GM12874 (cell line): ENCODE measurements around the gene DERL3.

Experiments
- CTCF ChIP-seq: IDR thresholded peaks from 2 replicates; pipeline ENCODE4 v1.5.1; 2011; ENCODE audit warnings: low read depth, mild to moderate bottlenecking, control low read depth, low read length, moderate library complexity; ENCODE audit not compliant: insufficient read depth

DERL3 gene

GRCh38 chr22:23844739-23845202 is 6.0 kb upstream of the DERL3 start:
- TF ChIP-seq CTCF, result no peak

GRCh38 chr22:23842599-23842998 is 3.8 kb upstream of the DERL3 start:
- TF ChIP-seq CTCF, result no peak

- TF ChIP-seq CTCF, result no peak
These were observed 3.1 kb upstream of the DERL3 start for GRCh38 chr22:23841736-23842445.

- no peak for TF ChIP-seq CTCF
These were observed 2.5 kb upstream of the DERL3 start for GRCh38 chr22:23841292-23841691.

- no peak for TF ChIP-seq CTCF
These were observed 1.2 kb upstream of the DERL3 start for GRCh38 chr22:23840026-23840425.

GRCh38 chr22:23837911-23838680 is 710 bp downstream of the DERL3 start:
- no peak for TF ChIP-seq CTCF

GRCh38 chr22:23837496-23837859 is 1.3 kb downstream of the DERL3 start:
- TF ChIP-seq CTCF, result no peak
